Raji (cell line): ENCODE data around the gene ADAMTS2.

ENCODE experiments used
- POLR2A ChIP-seq: IDR thresholded peaks from 2 replicates; pipeline ENCODE4 v1.6.1; 2011; ENCODE audit warnings: low read depth, low read length, control low read depth; ENCODE audit not compliant: insufficient read depth

The ADAMTS2 gene

DNA sequence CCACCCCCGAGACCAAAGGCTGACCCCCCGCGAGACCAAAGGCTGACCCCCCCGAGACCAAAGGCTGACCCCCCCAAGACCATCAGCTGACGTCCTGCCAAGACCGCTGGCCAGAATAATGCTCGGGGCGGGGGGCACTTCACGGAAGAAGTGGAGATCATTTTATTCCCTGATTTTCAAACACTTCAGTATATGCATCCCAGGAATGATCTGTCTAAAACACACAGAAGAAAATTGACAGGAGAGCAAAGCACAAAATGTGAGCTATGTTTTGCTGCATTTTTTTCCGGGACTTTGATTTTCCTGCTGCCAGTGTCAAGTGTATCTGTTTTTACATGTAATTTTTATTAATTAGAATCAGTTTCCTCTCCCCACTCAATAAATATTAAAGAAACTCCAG is 67.1 kb downstream of the ADAMTS2 start:
- no peak for TF ChIP-seq POLR2A

DNA sequence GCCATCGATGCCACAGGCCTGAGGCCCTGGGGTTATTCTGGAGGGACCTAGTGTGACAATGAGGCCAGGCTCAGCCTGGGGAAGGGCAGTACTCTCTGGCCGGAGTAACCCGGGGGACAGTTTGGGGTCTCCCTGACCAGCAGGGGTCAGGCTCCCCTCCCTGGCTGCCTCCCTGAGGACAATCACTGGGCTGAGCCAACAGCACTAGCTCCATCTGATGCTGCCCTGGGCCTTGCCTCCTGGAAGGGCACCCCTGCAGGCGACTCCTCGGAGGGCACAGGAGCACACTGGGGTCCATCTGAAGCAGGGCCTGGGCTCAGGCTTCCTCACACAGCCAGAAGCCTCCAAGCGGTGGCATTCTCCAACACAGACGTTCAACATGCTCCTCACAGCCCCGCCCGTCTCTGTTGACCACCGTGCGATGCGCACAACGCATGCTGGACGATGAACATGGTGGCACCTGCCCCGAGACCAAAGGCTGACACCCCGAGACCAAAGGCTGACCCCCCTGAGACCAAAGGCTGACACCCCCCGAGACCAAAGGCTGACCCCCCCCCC is 68.3 kb downstream of the ADAMTS2 start:
- TF ChIP-seq POLR2A: no peak

DNA sequence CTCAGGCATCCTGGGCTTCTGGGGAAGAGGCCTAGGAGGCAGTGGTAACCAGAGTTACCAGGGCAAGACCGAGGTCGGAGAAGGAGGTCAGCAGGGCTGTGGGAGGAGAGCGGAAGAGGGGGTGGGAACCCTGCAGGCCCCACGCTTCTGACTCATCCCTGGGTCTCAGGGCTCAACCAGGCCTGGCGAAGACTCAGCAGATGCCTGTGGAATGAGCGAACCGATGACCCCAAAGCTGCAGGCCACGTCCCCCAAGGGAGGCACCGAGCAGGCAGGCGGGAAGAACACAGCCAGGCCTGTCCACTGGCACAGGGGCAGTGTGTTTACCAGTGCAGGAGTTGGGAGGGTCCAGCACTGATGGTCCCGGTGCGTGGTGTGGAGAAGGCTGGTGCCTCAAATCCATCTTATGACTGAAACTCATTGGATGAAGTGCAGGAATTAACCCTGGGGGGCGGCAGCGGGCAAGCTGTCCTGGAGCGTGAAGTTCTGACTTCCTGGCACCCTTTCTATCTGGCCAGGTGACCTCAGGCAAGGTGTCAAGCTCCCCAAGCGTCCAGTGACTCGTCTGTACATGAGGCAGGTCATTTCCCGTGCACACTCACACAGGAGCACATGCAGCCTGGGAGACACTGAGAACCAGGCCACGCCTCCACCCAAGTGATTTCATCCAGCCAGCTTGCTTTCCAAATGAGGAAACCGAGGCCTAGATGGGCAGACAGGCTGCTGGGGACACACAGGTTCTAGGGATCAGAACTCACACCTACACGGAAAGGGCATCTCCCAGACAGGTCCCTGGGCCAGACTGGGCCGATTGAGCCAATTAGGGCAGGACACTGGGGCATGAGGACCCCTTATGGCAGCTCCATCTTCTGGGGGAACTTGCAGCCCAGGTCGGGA is 69.1 kb downstream of the ADAMTS2 start:
- no peak for TF ChIP-seq POLR2A

DNA sequence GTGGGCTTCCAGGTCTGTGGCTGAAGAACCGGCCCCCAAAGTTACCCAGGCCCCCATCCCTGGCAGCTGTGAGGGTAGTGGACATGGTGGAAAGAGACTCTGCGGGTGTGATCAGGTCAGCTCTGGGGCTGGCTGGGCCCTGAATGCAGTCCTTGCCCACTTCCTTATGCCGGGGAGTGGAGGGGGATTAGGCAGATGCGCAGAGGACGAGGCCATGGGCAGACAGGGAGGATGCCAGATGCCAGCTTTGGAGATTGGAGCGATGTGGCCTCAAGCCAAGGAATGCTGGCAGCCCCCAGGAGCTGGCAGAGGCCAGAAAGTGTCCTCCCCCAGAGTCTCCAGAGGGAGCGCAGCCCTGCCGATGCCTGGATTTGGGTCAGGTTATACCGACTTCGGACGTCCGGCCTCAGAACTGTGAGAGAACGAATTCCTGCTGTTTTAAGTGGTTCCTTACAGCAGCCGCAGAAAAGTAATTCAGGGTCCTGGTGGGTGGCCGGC is 69.8 kb downstream of the ADAMTS2 start:
- no peak for TF ChIP-seq POLR2A

DNA sequence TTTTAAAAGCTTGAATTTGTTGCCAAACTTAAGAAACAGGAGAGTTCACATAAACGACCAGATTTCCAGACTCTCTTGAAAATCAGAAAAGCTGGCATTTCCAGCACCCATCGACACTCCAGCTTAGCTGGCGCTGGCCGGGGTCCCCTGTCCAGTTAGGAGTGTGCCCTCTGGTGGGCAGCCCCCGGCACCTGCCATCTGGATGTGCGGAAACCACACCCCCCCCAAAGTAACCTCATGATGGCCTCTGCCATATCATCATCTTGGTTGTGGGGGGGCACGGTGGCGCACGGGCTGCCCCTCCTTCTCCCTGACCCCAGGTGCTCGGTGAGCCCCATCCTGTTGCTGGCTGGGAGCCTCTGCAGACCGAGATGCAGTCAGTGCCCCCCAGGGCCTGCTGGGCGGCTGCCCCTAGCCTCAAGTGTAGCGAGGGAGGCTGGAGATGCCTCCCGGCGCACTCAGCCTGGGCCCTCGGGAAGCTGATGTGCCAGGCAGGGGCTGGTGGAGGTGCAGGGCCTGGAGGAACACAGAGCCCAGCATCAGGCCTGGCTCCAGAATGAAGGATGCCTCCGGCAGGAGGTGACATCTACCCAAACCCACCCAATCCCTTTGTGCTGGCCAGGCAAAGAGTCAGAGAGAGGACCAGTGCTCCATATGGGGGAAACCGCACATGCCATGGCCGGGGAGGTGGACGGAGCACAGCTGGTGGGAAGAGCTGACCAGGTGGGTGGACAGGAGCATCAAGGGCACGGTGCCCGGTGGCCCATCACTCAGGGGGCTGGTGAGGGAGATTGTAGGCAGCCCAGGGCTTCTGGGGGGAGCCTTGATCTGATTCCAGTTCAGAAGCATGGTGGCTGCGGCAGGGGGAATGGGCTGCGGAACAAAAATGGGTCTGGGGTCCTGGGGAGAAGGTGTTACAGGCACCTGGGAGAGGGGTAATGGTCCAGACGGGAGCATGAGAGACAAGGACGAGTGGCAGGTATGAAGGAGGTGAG is 70.6 kb downstream of the ADAMTS2 start:
- TF ChIP-seq POLR2A: no peak

DNA sequence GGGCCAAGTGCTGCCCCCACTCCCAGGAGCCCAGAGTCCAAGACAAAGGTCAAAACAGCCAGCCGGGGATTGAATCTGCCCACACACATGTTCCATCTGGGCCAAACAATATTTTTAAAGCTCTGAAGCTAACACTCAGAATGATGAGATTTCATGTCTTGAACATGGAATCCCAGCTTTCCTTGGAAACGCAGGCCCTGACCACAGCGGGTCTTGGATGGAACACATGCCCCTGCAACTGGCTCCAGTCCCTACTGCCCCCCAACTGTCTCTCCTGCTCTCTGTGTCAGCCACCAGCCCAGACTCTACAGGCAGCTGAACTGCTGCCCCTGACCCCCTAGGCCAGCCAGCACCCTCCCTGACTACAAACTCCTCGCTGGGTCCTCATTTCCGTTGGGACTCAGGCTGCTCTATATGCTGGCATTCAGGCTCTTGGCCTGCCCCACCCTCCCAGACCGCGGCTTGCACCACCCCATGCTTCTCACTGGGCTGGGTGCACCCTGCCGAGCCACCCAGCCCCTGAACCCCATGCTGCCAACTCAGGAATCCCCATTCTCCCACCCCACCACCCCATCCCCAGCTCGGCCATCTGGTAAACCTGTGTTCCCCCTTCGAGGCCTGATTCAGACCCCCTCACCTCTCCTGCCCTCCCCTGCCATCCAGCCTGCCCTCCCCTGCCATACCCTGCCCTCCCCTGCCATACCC is 71.7 kb downstream of the ADAMTS2 start:
- TF ChIP-seq POLR2A: no peak

DNA sequence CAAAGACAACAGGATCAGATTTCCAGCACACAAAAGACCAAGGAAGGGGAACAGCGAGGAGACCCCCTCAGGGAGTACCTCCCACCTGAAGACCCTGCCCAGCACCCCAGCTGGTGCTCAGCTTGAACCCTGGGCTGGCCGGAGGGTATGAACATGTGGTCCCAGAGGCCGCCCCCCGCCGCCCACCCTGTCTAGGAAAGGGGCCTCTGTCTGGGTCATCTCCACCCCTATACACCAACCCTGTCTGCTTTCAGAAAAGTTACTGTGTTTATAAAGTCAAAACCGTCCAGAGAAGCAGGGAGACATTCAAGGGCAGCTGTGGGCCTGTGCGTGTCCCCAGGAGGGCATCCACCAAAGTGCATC is 72.2 kb downstream of the ADAMTS2 start:
- TF ChIP-seq POLR2A: no peak

DNA sequence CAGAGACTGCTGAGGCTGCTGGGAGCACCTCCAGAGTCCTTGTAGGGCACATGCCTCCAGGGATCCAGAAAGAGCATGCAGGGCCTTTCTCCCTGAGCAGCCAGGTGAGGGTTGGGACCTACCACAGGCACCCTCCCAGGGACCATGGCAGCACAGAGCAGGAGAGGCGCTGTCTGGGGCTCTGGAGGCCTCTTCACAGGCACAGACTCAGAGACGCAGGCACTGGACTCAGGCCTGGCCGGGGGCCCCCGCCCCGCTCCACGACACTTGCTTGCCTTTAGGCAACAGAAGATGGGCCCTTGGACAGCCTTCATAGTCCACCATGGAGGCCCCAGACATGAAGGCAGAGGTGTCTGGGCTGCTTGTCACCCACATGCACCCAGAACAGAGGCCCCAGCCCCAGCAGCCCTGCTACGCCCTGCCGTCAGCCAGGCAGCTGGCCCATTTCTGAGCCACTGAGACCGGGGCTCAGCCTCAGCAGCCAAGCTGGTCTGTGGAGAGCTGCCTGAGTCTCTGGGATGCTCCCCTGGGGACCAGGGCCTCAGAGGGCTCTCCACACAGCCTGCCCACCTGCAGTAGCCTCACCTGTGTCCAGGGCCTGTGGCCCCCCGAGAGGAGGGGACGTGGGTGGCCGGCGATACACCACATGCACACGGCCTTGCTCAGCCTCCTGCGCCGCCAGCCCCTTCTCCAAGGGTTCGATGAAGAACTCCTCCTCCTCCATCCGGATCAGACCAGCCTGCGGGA is 72.8 kb downstream of the ADAMTS2 start:
- TF ChIP-seq POLR2A: no peak

DNA sequence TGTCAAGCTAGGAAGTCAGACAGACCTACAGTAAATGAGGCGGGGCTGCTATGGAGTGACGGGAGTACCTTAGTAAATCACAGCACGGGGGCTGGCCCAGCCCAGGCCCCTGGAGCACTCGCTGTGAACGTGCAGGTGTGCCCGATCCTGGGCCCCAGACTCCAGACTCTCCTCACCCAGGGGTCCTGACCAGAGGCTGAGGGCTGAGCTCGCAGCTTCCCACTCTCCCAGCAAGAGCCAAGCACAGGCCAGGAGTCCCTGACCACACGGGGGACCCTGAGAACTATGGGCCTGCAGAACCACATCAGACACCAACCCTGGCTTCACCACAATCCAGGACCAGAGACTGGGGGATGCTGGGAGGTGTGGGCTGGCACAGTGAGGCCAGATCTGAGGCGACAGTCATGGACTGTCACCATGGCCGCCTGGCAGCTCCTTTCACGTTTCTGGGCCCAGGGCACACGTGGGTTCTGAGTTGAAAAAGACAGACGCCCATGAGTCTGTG is 73.4 kb downstream of the ADAMTS2 start:
- no peak for TF ChIP-seq POLR2A

DNA sequence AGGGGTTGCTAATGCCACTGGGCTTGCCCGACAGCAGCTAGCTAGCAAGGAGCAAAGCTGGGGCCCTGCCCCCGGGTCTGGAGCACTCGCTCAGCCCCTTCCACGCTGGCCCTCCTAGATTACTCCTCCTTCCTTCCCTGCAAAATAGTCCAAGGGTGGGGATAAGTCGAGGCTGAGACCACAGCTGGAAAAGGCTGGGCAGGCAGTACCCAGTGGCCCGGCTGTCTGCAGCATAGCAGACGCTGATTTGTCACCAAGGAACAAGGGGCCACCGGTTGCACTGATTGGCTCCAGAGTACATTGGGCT is 73.9 kb downstream of the ADAMTS2 start:
- no peak for TF ChIP-seq POLR2A

DNA sequence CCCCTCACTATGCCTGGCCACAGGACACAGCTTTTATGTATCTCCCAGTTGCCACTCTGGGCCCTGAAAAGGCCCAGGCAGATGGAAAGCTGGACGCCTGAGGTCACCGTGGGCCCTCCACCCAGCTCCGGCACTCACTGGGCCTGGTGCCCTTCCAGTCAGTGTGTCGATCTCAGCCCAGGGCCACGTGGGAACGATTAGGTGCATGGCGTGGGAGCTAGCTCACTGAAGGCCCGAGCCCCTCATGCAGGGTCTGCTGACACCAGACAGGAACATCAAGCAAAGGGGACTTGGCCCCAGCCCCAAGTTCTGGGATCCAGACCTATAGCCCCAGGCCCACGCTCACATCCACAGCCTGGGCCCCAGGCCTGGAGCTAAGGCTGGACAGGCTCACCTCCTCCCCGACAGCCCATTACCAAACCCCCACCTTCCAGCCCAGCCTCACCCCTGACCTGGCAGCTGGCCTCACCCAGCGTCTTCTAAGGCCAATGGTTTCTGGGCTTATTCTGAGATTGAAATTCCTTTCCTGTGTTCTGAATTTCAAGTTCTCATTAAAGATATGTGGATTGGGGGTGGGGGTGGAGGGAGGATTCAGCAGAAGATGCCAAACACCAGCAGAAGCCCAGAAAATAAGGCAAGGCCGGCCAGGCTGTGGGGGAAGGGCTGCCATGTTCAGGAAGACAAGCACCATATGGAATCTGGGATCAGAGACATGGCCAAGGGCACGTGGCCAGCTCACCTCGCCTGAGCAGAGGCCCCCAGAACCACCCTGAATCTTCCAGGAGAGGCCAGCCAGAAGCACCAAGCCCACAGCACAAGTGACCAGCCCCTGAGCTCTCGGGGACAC is 74.5 kb downstream of the ADAMTS2 start:
- no peak for TF ChIP-seq POLR2A

DNA sequence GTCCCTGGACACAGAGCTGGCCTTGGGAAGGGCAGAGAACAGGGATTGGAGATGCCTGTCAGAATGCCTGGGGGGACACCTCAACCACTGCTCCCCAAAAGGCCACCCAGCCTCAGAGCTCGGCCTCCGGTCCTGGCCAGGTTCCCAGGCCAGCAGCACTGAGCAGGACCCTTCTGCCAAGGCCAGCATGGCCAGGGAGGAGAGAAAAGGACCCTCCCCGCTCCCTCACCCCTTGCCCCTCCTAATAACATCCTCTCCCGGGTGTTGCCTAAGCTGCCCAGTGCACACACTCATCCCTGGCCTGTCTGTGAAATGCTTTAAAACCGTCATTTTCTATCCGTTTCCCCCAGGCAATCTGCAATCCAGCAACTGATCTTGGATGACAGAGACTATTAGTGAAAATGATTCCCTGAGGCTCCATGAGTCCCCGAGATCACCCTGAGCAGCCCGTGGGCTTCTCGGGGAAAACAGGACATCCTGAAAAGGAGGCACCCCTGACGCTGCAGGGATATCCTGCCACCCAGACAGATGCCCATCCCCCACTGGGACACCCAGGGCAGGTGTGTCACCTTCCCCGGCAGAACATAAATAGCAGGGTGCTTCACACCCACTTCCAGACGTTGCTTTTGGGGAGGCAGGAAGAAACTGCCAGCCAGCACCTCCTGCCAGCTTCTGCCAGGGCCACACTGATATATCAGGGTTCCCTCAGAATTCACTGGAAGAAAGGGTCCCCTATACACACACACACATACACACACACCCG is 75.3 kb downstream of the ADAMTS2 start:
- no peak for TF ChIP-seq POLR2A
